IPS-NIHi7 (cell line): ENCODE measurements around the gene RBM20.
"Not testable (repeated sequence)": the region's sequence is repeated elsewhere in the genome, so short reads cannot be mapped to it uniquely, and the experiment has no call there.

Source experiments
- DNase-seq: peaks from one replicate; pipeline ENCODE4 v3.0.0; 2012; ENCODE audit warnings: mixed read lengths; ENCODE audit errors: extremely low spot score

Gene RBM20

DNA sequence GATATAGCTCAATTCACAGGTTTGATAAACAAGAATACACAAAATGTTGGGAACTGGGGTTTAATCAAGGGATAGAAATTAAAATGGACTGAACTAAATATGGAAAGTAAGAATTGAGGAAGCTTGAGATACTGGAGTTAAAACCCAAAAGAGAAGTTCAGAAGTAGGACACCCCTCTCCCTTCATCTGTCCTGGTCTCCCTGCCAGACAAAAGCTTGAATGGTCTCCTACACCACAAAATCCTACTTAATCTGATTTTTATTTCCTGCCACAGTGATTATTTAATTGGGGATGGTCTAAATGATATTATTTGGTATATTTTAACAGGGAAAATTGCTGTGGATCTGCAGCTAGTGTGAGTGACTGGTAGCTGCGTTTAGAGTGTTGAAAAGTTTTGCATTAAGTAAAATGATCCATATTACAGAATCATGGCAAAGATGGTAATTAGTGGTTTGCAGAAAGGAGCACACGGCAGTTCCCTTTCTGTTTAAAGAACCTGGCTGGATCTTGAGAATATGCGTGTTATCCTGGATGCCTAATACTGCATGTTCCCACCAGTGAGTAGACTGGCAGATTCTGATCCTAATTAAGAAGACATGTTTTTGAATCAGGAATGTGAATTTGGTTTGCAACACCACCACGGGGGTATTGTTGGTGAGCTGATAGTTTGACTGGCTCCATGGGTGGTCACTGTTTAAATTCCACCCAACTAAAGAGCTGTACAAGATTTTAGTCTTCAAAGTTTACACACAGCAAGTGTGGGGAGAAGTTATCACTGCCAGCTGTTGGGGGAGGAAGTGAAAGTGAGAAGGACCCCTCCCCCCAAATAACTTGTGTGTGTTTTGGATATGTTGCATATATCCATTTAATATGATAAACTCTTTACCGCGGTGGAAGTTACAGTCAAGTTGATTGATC, 5.5 kb downstream of the RBM20 start:
- DNase-seq: no peak

GRCh38 chr10:110650265-110650668, 6.1 kb downstream of the RBM20 start:
- DNase-seq: no peak

GRCh38 chr10:110651044-110651958, 7.2 kb downstream of the RBM20 start:
- no peak for DNase-seq

DNA sequence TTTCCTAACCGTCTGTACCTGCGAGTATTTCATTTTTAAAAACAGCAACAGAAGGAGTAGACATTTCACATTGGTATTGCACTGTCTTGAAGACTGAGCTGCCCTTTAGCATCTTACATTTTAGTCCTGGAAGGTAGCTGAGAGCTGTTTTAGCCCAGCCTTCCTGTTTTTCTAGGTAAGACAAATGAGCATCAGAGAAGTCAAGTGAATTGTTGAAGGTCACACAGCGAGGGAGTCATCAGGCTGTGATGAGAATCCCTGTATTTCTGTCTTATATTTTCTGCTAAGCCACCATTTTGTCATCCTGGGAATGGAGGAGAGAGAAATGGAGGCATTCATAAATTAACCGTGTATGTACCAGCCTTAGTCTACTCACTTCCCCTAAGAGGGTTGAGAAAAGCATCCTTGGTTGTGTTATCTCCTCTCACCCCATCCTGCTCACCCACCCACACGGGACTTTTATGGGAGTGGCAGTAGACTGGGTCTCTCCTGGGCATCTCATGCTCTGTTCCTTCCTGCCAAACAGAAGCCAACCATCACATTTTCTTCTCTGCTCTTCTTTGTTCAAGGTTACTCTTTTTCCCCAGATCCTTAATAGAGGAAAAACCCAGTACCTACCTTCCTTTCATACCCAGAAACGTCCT, 8.5 kb downstream of the RBM20 start:
- no peak for DNase-seq

- no peak for DNase-seq
Measured at GRCh38 chr10:110655320-110655719, 11.2 kb downstream of the RBM20 start.

GRCh38 chr10:110656612-110657011, 12.5 kb downstream of the RBM20 start:
- no peak for DNase-seq

DNA sequence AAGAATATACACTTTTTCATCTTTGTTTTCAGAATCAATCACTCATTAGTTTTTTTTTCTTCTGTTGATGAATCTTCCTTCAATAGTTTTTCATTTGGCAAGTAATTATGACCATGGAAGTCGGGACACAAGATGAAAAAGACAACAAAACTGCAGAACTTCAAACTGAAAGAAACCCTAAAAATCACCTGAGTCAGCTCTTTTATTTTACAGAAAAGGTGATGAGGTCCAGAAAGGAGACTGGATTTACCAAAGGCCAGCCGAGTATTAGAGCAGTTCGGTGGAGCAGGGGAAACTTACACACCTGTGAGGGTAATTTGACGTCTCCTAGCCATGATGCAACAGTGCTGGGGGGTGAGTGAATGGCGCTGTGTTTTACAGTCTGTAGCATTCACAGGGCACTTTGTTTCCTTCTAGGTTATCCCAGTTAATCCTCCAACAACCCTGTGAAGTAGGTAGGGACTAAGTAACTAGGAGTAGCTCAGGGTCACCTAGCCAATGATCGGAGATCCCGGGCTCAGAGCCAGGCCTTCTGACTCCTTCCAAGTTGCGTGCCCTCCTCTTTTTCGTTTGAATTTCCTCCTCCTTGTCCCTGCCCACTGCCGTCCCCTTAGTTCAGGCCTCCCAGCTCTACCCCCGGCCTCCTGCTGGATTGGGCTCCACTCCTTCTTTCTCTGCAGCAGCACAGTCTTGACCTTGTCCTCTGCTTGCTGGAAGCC, 14.0 kb downstream of the RBM20 start:
- DNase-seq: no peak

GRCh38 chr10:110659558-110659957, 15.4 kb downstream of the RBM20 start:
- DNase-seq: no peak

DNA sequence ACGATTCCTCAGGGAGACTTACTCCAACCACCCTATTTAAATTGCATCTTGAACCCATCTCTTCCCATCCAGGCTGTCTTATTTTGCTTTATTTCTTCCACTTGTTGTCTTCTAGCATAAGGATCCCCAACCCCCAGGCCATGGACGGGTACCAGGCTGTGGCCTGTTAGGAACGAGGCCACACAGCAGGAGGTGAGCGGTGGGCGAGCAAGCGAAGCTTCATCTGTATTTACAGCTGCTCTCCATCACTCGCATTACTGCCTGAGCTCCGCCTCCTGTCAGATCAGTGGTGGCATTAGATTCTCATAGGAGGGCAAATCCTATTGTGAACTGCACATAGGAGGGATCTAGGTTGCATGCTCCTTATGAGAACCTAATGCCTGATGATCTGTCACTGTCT, 16.2 kb downstream of the RBM20 start:
- DNase-seq: not testable (repeated sequence)

DNA sequence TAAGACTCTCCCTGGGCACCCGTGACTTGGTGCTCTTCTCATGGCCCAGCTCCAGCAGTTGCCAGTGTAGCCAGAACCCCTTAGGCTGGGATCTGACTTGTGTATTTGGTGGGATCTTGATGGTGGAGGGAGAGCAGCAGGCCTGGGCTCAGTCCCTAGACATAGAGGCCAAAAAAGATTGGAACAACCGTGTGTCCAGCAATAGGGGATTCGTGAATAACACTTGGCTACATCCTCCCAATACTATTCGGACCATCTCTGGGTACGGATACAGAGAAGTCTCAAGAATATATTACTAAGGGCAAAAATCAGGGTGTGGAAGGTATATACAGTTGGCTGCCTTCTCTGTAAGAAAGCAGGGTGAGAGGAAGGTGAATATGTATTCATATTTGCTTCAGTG, 17.2 kb downstream of the RBM20 start:
- no peak for DNase-seq

GRCh38 chr10:110664483-110665420, 20.6 kb downstream of the RBM20 start:
- no peak for DNase-seq

DNA sequence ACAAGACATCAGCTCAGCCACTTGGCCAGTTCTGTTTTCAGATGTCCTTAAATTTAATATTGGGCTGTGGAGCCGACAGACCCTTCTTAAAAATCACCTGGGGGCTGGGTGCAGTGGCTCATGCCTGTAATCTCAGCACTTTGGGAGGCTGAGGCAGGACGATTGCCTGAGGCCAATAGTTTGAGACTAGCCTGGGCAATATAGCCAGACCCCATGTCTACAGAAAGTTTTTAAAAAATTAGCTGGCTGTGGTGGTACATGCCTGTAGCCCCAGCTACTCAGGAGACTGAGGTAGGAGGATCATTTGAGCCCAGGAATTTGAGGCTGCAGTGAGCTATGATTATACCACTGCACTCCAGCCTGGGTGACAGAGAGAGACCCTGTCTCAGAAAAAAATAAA, 22.1 kb downstream of the RBM20 start:
- not testable (repeated sequence) for DNase-seq

DNA sequence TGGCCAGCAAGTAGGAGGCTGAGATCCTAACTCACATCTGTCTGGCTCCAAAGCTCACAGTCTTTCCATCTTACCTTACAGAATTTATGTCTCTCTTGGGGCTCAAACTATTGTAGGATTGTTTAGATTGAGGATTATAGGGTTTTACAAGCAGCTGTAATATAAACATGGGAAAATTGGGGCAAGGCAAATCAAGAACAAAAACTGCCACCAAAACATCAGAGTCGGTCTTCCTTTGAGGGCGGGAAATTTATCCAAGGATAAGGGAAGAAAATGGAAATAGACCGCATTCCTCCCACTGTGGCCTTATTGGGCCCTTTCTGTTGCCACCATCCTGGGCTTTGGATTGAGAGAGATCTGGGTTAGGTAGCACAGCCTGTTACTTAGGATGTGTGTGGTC, 22.5 kb downstream of the RBM20 start:
- no peak for DNase-seq

DNA sequence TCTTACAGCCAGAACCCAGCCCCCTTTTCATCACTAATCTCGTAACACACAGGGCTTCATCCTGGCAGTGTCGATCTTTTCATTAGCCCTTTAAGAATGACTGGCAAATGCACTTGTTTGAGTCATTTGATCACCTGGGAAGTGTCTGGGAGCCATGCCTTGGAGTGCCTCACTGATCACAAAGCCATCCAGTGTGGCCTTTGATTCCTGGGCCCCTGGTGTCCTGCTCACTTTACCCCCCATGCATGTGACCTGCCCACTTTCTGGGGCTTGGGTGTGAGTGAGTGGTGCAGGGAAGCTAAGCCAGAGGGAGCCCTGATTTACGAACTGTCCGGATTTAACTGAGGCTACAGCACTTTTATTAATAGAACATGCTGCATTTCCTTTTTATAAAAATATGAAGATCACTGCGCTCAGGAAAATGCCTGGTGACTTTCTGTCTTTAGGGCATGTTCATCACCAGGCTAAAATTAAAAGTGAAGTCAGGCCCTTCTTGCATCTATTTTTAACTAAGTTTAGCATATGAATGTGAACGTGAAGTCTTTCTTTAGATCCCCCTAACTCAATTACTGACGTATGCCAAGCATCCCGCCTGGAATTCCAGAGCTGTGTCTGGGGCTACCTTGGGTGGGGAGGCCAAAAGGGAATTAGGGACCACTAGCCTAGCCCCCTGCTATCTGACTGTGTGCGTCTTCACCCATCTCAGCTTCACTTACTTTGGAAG, 23.6 kb downstream of the RBM20 start:
- no peak for DNase-seq

GRCh38 chr10:110668443-110668842, 24.3 kb downstream of the RBM20 start:
- no peak for DNase-seq

DNA sequence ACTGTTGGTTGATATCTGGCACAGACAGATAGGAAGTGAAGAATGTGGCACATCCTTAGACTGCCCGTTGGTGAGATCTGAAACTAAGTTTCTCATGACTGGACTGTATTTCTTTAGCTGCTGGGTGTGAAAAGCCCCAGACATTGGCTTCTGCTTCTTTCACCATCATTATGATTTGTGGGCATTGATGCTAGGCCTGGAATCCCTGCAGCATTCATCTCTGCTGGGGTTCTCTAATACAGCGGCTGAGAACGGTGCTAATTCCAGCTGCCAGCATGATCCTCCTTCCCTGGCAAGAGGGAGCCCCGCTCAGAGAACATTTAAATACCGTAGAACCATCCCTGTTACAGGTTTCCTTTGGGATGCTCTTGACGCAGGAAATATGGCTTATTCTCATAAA, 26.2 kb downstream of the RBM20 start:
- no peak for DNase-seq

DNA sequence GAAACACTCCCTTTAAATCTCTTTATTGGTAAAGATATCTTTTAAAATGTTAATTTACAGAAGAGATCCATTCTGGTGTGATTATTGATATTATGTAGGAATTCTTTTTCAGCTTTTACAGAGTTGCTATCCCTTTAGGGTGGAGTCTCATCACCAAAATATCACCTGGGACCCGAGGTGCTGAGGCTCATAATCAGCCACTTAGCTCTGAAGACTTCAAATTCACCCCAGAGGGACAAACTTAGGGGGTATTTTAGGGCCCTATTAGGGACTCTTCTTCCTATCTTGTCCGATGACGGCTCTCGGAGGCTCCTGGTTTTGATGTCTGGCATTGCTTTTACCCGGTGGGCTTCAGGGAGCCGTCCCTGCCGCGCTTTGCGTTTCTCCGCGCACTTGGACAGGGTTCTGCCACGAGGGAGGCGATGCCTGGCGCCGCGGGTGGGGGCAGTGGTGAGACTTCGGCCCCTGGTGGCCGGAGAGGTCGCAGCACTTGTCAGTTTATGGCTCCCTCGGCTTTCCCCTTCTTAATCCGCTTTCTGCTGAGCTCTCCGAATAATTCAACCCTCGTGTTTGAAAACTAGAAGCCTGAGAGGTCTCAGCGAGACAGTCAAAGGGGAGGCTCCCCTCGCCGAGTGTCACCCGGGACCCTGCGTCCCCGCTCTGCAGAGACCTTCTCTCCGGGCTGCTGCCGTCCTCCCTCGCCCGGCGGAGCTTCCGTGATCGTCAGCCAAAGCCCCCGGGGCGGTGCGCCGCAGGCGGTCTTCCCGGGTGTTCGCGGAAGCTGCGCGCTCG, 27.8 kb downstream of the RBM20 start:
- peak; percentile 78 for DNase-seq

- DNase-seq: no peak
Measured at GRCh38 chr10:110672580-110672919, 28.4 kb downstream of the RBM20 start.

- DNase-seq: no peak
Measured at GRCh38 chr10:110676016-110676415, 31.9 kb downstream of the RBM20 start.
